Activated T-cell treated with anti-CD3 and anti-CD28 coated beads, Interleukin-2, amount 50 U/mL, for 24 hours (primary cell): ENCODE results near the gene ZZZ3.
"Not testable (repeated sequence)": the region's sequence is repeated elsewhere in the genome, so short reads cannot be mapped to it uniquely, and the experiment has no call there.

Experiments
- DNase-seq: peaks from one replicate; pipeline ENCODE4 v3.0.0-alpha.2; 2020
- H3K27ac Mint-ChIP-seq: 2 replicates; pipeline ENCODE4 v1.8.0; 2020; ENCODE audit warnings: mild to moderate bottlenecking, mixed read lengths
- H3K27me3 Mint-ChIP-seq: 2 replicates; pipeline ENCODE4 v1.8.0; 2020; ENCODE audit warnings: mixed read lengths
- H3K36me3 Mint-ChIP-seq: 2 replicates; pipeline ENCODE4 v1.8.0; 2020; ENCODE audit warnings: low read depth, mixed read lengths
- H3K4me1 Mint-ChIP-seq: 2 replicates; pipeline ENCODE4 v1.8.0; 2020; ENCODE audit warnings: low read depth, mixed read lengths
- H3K4me3 Mint-ChIP-seq: 2 replicates; pipeline ENCODE4 v1.8.0; 2020; ENCODE audit warnings: mild to moderate bottlenecking, moderate library complexity, mixed read lengths
- H3K9me3 Mint-ChIP-seq: 2 replicates; pipeline ENCODE4 v1.8.0; 2020; ENCODE audit warnings: mixed read lengths

The ZZZ3 gene

GRCh38 chr1:77682460-77683159, at the start of gene ZZZ3:
ZZZ3 (minus strand) TSS chr1:77682658; CDS start chr1:77633354, 49,304 bp downstream.
- H3K27me3 Mint-ChIP-seq = no peaks in the 10 kb centered on the region
- H3K36me3 Mint-ChIP-seq = peaks cover 30% of the 10 kb centered on the region
- peaks cover 42% of the 10 kb centered on the region for H3K4me1 Mint-ChIP-seq
- DNase-seq = peak; percentile 90
- peak within 1 kb of the TSS; percentile 96 for H3K27ac Mint-ChIP-seq
- H3K9me3 Mint-ChIP-seq = no peaks in the 10 kb centered on the region
- peak within 1 kb of the TSS; percentile 98 for H3K4me3 Mint-ChIP-seq

- no peaks in the 10 kb centered on the region for H3K4me1 Mint-ChIP-seq
- H3K36me3 Mint-ChIP-seq = peaks cover 72% of the 10 kb centered on the region
- peak overlapping the region; percentile 75 for H3K27ac Mint-ChIP-seq
Observed at GRCh38 chr1:77732090-77732489, 49.6 kb upstream of the ZZZ3 start.

GRCh38 chr1:77725706-77726105, 43.2 kb upstream of the ZZZ3 start:
- Mint-ChIP-seq H3K27ac (no peak overlapping the region), H3K4me1 (no peaks in the 10 kb centered on the region), H3K36me3 (peaks cover 90% of the 10 kb centered on the region), H3K4me3 (no peak overlapping the region), H3K9me3 (no peaks in the 10 kb centered on the region), H3K27me3 (no peaks in the 10 kb centered on the region)
- DNase-seq = no peak

More at GRCh38 chr1:77732090-77732489, 49.6 kb upstream of the ZZZ3 start:
- Mint-ChIP-seq H3K4me3 (no peak overlapping the region), H3K9me3 (no peaks in the 10 kb centered on the region), H3K27me3 (no peaks in the 10 kb centered on the region)
- no peak for DNase-seq

GRCh38 chr1:77718181-77718580, 35.7 kb upstream of the ZZZ3 start:
- H3K27me3 Mint-ChIP-seq = no peaks in the 10 kb centered on the region
- H3K9me3 Mint-ChIP-seq = no peaks in the 10 kb centered on the region
- H3K27ac Mint-ChIP-seq = no peak overlapping the region
- no peak overlapping the region for H3K4me3 Mint-ChIP-seq
- H3K36me3 Mint-ChIP-seq = peaks cover 81% of the 10 kb centered on the region
- DNase-seq = no peak
- H3K4me1 Mint-ChIP-seq = no peaks in the 10 kb centered on the region

- H3K9me3 Mint-ChIP-seq = no peaks in the 10 kb centered on the region
- no peaks in the 10 kb centered on the region for H3K27me3 Mint-ChIP-seq
- H3K27ac Mint-ChIP-seq = no peak overlapping the region
- H3K4me3 Mint-ChIP-seq = no peak overlapping the region
- H3K36me3 Mint-ChIP-seq = peaks cover 77% of the 10 kb centered on the region
- DNase-seq = no peak
- H3K4me1 Mint-ChIP-seq = no peaks in the 10 kb centered on the region
Observed at GRCh38 chr1:77716065-77716464, 33.6 kb upstream of the ZZZ3 start.

- Mint-ChIP-seq H3K4me3 (no peak overlapping the region), H3K27me3 (no peaks in the 10 kb centered on the region), H3K36me3 (peaks cover 83% of the 10 kb centered on the region)
Observed at GRCh38 chr1:77709727-77710126, 27.3 kb upstream of the ZZZ3 start.

GRCh38 chr1:77706321-77706720, 23.9 kb upstream of the ZZZ3 start:
- H3K27ac Mint-ChIP-seq = no peak overlapping the region
- H3K4me3 Mint-ChIP-seq = no peak overlapping the region
- H3K36me3 Mint-ChIP-seq = peaks cover 56% of the 10 kb centered on the region
- no peaks in the 10 kb centered on the region for H3K9me3 Mint-ChIP-seq
- DNase-seq = no peak
- no peaks in the 10 kb centered on the region for H3K27me3 Mint-ChIP-seq
- H3K4me1 Mint-ChIP-seq = no peaks in the 10 kb centered on the region

More at GRCh38 chr1:77709727-77710126, 27.3 kb upstream of the ZZZ3 start:
- H3K27ac Mint-ChIP-seq = no peak overlapping the region
- no peaks in the 10 kb centered on the region for H3K9me3 Mint-ChIP-seq
- no peaks in the 10 kb centered on the region for H3K4me1 Mint-ChIP-seq
- no peak for DNase-seq

- no peak for DNase-seq
- H3K4me1 Mint-ChIP-seq = no peaks in the 10 kb centered on the region
- H3K27me3 Mint-ChIP-seq = no peaks in the 10 kb centered on the region
- no peak overlapping the region for H3K4me3 Mint-ChIP-seq
- no peak overlapping the region for H3K27ac Mint-ChIP-seq
- H3K9me3 Mint-ChIP-seq = no peaks in the 10 kb centered on the region
- H3K36me3 Mint-ChIP-seq = peaks cover 46% of the 10 kb centered on the region
Observed at GRCh38 chr1:77704736-77705135, 22.3 kb upstream of the ZZZ3 start.

- H3K9me3 Mint-ChIP-seq, H3K27me3 Mint-ChIP-seq, DNase-seq, H3K4me3 Mint-ChIP-seq, H3K27ac Mint-ChIP-seq, H3K4me1 Mint-ChIP-seq: not testable (repeated sequence)
- H3K36me3 Mint-ChIP-seq = peaks cover 41% of the 10 kb centered on the region
Observed at GRCh38 chr1:77699673-77700072, 17.2 kb upstream of the ZZZ3 start.

- DNase-seq = no peak
- Mint-ChIP-seq H3K27ac (no peak overlapping the region), H3K4me3 (no peak overlapping the region), H3K27me3 (no peaks in the 10 kb centered on the region), H3K36me3 (peaks cover 55% of the 10 kb centered on the region), H3K4me1 (no peaks in the 10 kb centered on the region), H3K9me3 (no peaks in the 10 kb centered on the region)
Observed at GRCh38 chr1:77697441-77697840, 15.0 kb upstream of the ZZZ3 start.

- peaks cover 19% of the 10 kb centered on the region for H3K36me3 Mint-ChIP-seq
- no peaks in the 10 kb centered on the region for H3K9me3 Mint-ChIP-seq
- peaks cover 8% of the 10 kb centered on the region for H3K4me1 Mint-ChIP-seq
- DNase-seq = no peak
- H3K27ac Mint-ChIP-seq = no peak overlapping the region
- no peaks in the 10 kb centered on the region for H3K27me3 Mint-ChIP-seq
- H3K4me3 Mint-ChIP-seq = no peak overlapping the region
Observed at GRCh38 chr1:77688939-77689338, 6.5 kb upstream of the ZZZ3 start.

GRCh38 chr1:77687519-77687906, 5.1 kb upstream of the ZZZ3 start:
- Mint-ChIP-seq H3K4me1 (peaks cover 13% of the 10 kb centered on the region), H3K36me3 (peaks cover 18% of the 10 kb centered on the region), H3K4me3 (peak overlapping the region; percentile 67), H3K9me3 (no peaks in the 10 kb centered on the region), H3K27me3 (no peaks in the 10 kb centered on the region), H3K27ac (peak overlapping the region; percentile 81)
- DNase-seq = no peak

GRCh38 chr1:77686796-77687518, 4.5 kb upstream of the ZZZ3 start:
- H3K4me3 Mint-ChIP-seq = no peak overlapping the region
- H3K27ac Mint-ChIP-seq = no peak overlapping the region
- H3K4me1 Mint-ChIP-seq = peaks cover 13% of the 10 kb centered on the region
- no peak for DNase-seq
- H3K36me3 Mint-ChIP-seq = peaks cover 19% of the 10 kb centered on the region
- no peaks in the 10 kb centered on the region for H3K27me3 Mint-ChIP-seq
- H3K9me3 Mint-ChIP-seq = no peaks in the 10 kb centered on the region

- Mint-ChIP-seq H3K4me1 (peaks cover 35% of the 10 kb centered on the region), H3K27me3 (no peaks in the 10 kb centered on the region), H3K27ac (peak overlapping the region; percentile 96), H3K4me3 (peak overlapping the region; percentile 98), H3K36me3 (peaks cover 29% of the 10 kb centered on the region), H3K9me3 (no peaks in the 10 kb centered on the region)
- DNase-seq = peak; percentile 93
Observed at GRCh38 chr1:77683160-77684148, 996 bp upstream of the ZZZ3 start.
